HAP-1 (cell line): ENCODE data around the gene RGS6.

ENCODE experiments used
- DNase-seq, 2 experiments: peaks; one replicate each; pipeline ENCODE4 v3.0.0-alpha.2; 2016 to 2020; ENCODE audit warnings: low spot score in 2 of 2
- H3K27me3 ChIP-seq: fragments of 250-450 bp; sonication (Bioruptor Pico); 2 replicates; pipeline ENCODE4 v1.5.1; 2020; ENCODE audit warnings: low read depth, mild to moderate bottlenecking, moderate library complexity
- H3K36me3 ChIP-seq: fragments of 250-450 bp; sonication (Bioruptor Pico); replicated peaks from 2 replicates; pipeline ENCODE4 v1.5.1; 2020; ENCODE audit warnings: mild to moderate bottlenecking
- H3K4me1 ChIP-seq: fragments of 250-450 bp; sonication (Bioruptor Pico); 2 replicates; pipeline ENCODE4 v1.5.1; 2020; ENCODE audit warnings: mild to moderate bottlenecking
- H3K4me3 ChIP-seq: fragments of 250-450 bp; sonication (Bioruptor Pico); 2 replicates; pipeline ENCODE4 v1.5.1; 2020; ENCODE audit warnings: mild to moderate bottlenecking, moderate library complexity
- H3K9me3 ChIP-seq: fragments of 250-450 bp; sonication (Bioruptor Pico); 2 replicates; pipeline ENCODE4 v1.5.1; 2020; ENCODE audit warnings: mild to moderate bottlenecking, moderate library complexity
- in situ Hi-C: fragments of 300-500 bp; cut with MboI; formaldehyde crosslinking; loops from 3 replicates; pipeline ENCODE4 v1.14.3; 2020; ENCODE audit warnings: low sequenced_read_pairs, inconsistent platforms, mixed read lengths

Gene RGS6

GRCh38 chr14:72336311-72336980 lies 404.2 kb downstream of the RGS6 start:
- in situ Hi-C loops, result no loop called here
- no peak for DNase-seq
- no peaks in the 10 kb centered on the region for H3K36me3 ChIP-seq
- H3K9me3 ChIP-seq, result no peaks in the 10 kb centered on the region
- H3K4me1 ChIP-seq, result no peaks in the 10 kb centered on the region
- no peaks in the 10 kb centered on the region for H3K27me3 ChIP-seq
- H3K4me3 ChIP-seq, result no peak overlapping the region

GRCh38 chr14:72341237-72341636 lies 409.0 kb downstream of the RGS6 start:
- Histone ChIP-seq H3K36me3 (no peaks in the 10 kb centered on the region), H3K27me3 (no peaks in the 10 kb centered on the region), H3K4me1 (no peaks in the 10 kb centered on the region), H3K4me3 (no peak overlapping the region), H3K9me3 (no peaks in the 10 kb centered on the region)
- in situ Hi-C loops, result no loop called here
- DNase-seq, result no peak

- no peak for DNase-seq
- Histone ChIP-seq H3K4me1 (no peaks in the 10 kb centered on the region), H3K4me3 (no peak overlapping the region), H3K36me3 (no peaks in the 10 kb centered on the region), H3K27me3 (no peaks in the 10 kb centered on the region), H3K9me3 (no peaks in the 10 kb centered on the region)
- in situ Hi-C loops, result no loop called here
Observed at GRCh38 chr14:72341686-72342085, 409.5 kb downstream of the RGS6 start.

- in situ Hi-C loops, result no loop called here
- Histone ChIP-seq H3K9me3 (no peaks in the 10 kb centered on the region), H3K27me3 (no peaks in the 10 kb centered on the region), H3K4me1 (no peaks in the 10 kb centered on the region), H3K4me3 (no peak overlapping the region), H3K36me3 (no peaks in the 10 kb centered on the region)
- DNase-seq, result no peak
Observed at GRCh38 chr14:72347118-72347517, 414.9 kb downstream of the RGS6 start.

GRCh38 chr14:72350215-72350614 lies 418.0 kb downstream of the RGS6 start:
- in situ Hi-C loops, result no loop called here
- H3K27me3 ChIP-seq, result no peaks in the 10 kb centered on the region

GRCh38 chr14:72352012-72352411 lies 419.8 kb downstream of the RGS6 start:
- no peak for DNase-seq
- in situ Hi-C loops, result no loop called here
- H3K9me3 ChIP-seq, result no peaks in the 10 kb centered on the region

More at GRCh38 chr14:72350215-72350614, 418.0 kb downstream of the RGS6 start:
- no peak overlapping the region for H3K4me3 ChIP-seq
- no peak for DNase-seq
- H3K36me3 ChIP-seq, result no peaks in the 10 kb centered on the region
- H3K9me3 ChIP-seq, result no peaks in the 10 kb centered on the region
- H3K4me1 ChIP-seq, result no peaks in the 10 kb centered on the region

GRCh38 chr14:72366619-72367018 lies 434.4 kb downstream of the RGS6 start:
- no peaks in the 10 kb centered on the region for H3K9me3 ChIP-seq
- no peak overlapping the region for H3K4me3 ChIP-seq
- no peaks in the 10 kb centered on the region for H3K27me3 ChIP-seq
- no peaks in the 10 kb centered on the region for H3K4me1 ChIP-seq
- H3K36me3 ChIP-seq, result no peaks in the 10 kb centered on the region
- in situ Hi-C loops, result no loop called here
- DNase-seq, result no peak

More at GRCh38 chr14:72352012-72352411, 419.8 kb downstream of the RGS6 start:
- H3K4me1 ChIP-seq, result no peaks in the 10 kb centered on the region
- H3K4me3 ChIP-seq, result no peak overlapping the region
- H3K27me3 ChIP-seq, result no peaks in the 10 kb centered on the region
- H3K36me3 ChIP-seq, result no peaks in the 10 kb centered on the region

GRCh38 chr14:72369106-72369505 lies 436.9 kb downstream of the RGS6 start:
- DNase-seq, result no peak
- in situ Hi-C loops, result no loop called here
- Histone ChIP-seq H3K36me3 (no peaks in the 10 kb centered on the region), H3K4me1 (no peaks in the 10 kb centered on the region), H3K4me3 (no peak overlapping the region), H3K27me3 (no peaks in the 10 kb centered on the region), H3K9me3 (no peaks in the 10 kb centered on the region)

- Histone ChIP-seq H3K27me3 (no peaks in the 10 kb centered on the region), H3K9me3 (no peaks in the 10 kb centered on the region), H3K4me3 (no peak overlapping the region), H3K4me1 (no peaks in the 10 kb centered on the region), H3K36me3 (no peaks in the 10 kb centered on the region)
- no peak for DNase-seq
- in situ Hi-C loops, result no loop called here
Observed at GRCh38 chr14:72377016-72377415, 444.8 kb downstream of the RGS6 start.

- in situ Hi-C loops, result no loop called here
- H3K9me3 ChIP-seq, result no peaks in the 10 kb centered on the region
- 0 out of 2 replicates have a peak, but pooled peaks cover 2% of the 10 kb centered on the region for H3K27me3 ChIP-seq
- DNase-seq, result no peak
- no peaks in the 10 kb centered on the region for H3K4me1 ChIP-seq
- no peak overlapping the region for H3K4me3 ChIP-seq
- H3K36me3 ChIP-seq, result no peaks in the 10 kb centered on the region
Observed at GRCh38 chr14:72380456-72380855, 448.2 kb downstream of the RGS6 start.

GRCh38 chr14:72383865-72384264 lies 451.6 kb downstream of the RGS6 start:
- no peaks in the 10 kb centered on the region for H3K4me1 ChIP-seq
- in situ Hi-C loops, result no loop called here
- no peaks in the 10 kb centered on the region for H3K36me3 ChIP-seq
- no peak overlapping the region for H3K4me3 ChIP-seq
- no peak for DNase-seq
- 0 out of 2 replicates have a peak, but pooled peaks cover 2% of the 10 kb centered on the region for H3K27me3 ChIP-seq
- no peaks in the 10 kb centered on the region for H3K9me3 ChIP-seq

GRCh38 chr14:72387726-72388125 lies 455.5 kb downstream of the RGS6 start:
- Histone ChIP-seq H3K4me3 (no peak overlapping the region), H3K36me3 (no peaks in the 10 kb centered on the region), H3K9me3 (no peaks in the 10 kb centered on the region), H3K4me1 (no peaks in the 10 kb centered on the region), H3K27me3 (0 out of 2 replicates have a peak, but pooled peaks cover 2% of the 10 kb centered on the region)
- in situ Hi-C loops, result no loop called here
- no peak for DNase-seq

- Histone ChIP-seq H3K4me1 (no peaks in the 10 kb centered on the region), H3K9me3 (no peaks in the 10 kb centered on the region), H3K4me3 (no peak overlapping the region), H3K27me3 (0 out of 2 replicates have a peak, but pooled peaks cover 2% of the 10 kb centered on the region), H3K36me3 (no peaks in the 10 kb centered on the region)
- in situ Hi-C loops, result no loop called here
- DNase-seq, result no peak
Observed at GRCh38 chr14:72389200-72389599, 457.0 kb downstream of the RGS6 start.

GRCh38 chr14:72401101-72401625 lies 468.9 kb downstream of the RGS6 start:
- Histone ChIP-seq H3K9me3 (no peaks in the 10 kb centered on the region), H3K4me1 (no peaks in the 10 kb centered on the region), H3K36me3 (no peaks in the 10 kb centered on the region), H3K27me3 (no peaks in the 10 kb centered on the region), H3K4me3 (no peak overlapping the region)
- no peak for DNase-seq
- in situ Hi-C loops, result no loop called here
